Measurements from ENCODE around the gene SHC4. TPM values are rescaled to one million over a fixed set of nuclear protein-coding genes. Genes with fewer than 3 reads are reported as not detected.

The SHC4 gene
- polyA plus RNA-seq, 3 donors, result 0.09 TPM; not detected in 2

DNA sequence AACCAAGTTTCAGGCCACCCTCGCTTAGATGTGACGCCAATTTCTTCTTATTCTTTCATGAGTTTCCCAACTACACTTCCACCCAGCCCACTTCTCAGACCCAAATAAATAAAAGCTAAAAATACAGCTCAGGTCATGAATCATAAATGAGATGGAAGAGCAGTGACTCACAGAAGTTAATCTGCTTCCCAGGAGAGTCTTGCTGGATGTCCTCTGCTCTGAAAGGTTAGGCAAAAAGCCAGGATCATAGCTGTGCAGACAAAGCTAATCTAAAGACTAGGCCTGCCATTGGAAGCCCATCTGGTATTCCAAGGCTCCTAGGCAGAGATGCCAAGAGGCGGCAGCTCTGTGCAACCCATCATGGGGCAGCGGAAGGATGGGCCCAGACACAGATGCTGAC, 24.1 kb downstream of the SHC4 start:
- no peak overlapping the region for H2AFZ ChIP-seq (ENCODE audit: insufficient read depth, low read depth, low read length, poor library complexity, severe bottlenecking)
- H3K36me3 Mint-ChIP-seq, result no peaks in the 10 kb centered on the region

DNA sequence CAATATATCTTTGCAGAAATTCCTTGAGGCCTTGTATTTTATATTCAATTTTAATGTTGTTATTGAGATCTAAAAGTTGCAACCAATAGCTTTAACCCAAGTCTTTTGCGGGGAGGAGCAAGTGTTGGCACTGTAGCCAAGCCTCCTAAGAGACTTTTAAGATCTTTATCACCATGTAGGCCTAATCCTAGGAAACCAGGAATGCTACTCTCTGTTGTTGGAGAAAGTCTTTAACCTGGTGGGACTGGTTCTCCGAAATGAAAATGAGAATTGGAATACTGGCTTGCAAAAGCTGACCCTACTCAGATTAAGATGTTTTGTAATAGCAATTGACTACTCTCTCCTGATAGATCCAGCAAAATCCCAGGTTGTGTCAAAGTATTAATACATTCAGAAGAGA, 25.8 kb downstream of the SHC4 start:
- H3K4me1 ChIP-seq (ENCODE audit: control insufficient read depth in 1 of 2, insufficient read depth in 2 of 2, low read length in 2 of 2), result no peaks in the 10 kb centered on the region
- H3K9me3 ChIP-seq (replicated peaks in 1 of 2; ENCODE audit: control insufficient read depth in 1 of 2, insufficient read depth in 1 of 2, low read length in 2 of 2), result no peaks in the 10 kb centered on the region
- TF ChIP-seq, protein P1, sequence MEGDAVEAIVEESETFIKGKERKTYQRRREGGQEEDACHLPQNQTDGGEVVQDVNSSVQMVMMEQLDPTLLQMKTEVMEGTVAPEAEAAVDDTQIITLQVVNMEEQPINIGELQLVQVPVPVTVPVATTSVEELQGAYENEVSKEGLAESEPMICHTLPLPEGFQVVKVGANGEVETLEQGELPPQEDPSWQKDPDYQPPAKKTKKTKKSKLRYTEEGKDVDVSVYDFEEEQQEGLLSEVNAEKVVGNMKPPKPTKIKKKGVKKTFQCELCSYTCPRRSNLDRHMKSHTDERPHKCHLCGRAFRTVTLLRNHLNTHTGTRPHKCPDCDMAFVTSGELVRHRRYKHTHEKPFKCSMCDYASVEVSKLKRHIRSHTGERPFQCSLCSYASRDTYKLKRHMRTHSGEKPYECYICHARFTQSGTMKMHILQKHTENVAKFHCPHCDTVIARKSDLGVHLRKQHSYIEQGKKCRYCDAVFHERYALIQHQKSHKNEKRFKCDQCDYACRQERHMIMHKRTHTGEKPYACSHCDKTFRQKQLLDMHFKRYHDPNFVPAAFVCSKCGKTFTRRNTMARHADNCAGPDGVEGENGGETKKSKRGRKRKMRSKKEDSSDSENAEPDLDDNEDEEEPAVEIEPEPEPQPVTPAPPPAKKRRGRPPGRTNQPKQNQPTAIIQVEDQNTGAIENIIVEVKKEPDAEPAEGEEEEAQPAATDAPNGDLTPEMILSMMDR (IDR thresholded peaks at IDR 0.05), result no peak
- Mint-ChIP-seq H3K27ac (no peak overlapping the region), H3K36me3 (no peaks in the 10 kb centered on the region), H3K4me1 (no peaks in the 10 kb centered on the region), H3K4me3 (no peak overlapping the region), H3K9me3 (peaks cover 0 to 3% (median 0%) of the 10 kb centered on the region in 7 donors), H3K27me3 (ENCODE audit: low read depth in 3 of 3) (peaks cover 3% of the 10 kb centered on the region in 3 donors)
- no peaks in the 10 kb centered on the region for H3K79me2 ChIP-seq (ENCODE audit: insufficient read depth, low read length)
- H4K20me1 ChIP-seq (ENCODE audit: insufficient read depth, low read length), result no peaks in the 10 kb centered on the region
- no CpG with 5 or more reads among the region's 2 CpGs for whole genome bisulfite sequencing (ENCODE audit: insufficient coverage)
- no peak overlapping the region for H3K4me2 ChIP-seq (replicated peaks; ENCODE audit: extremely low read depth, low read length, poor library complexity, severe bottlenecking)
- no peak for DNase-seq
- H2AFZ ChIP-seq (ENCODE audit: insufficient read depth, low read depth, low read length, poor library complexity, severe bottlenecking), result no peak overlapping the region
- H3K27me3 ChIP-seq (ENCODE audit: control insufficient read depth in 2 of 2, insufficient read depth in 2 of 2, low read length in 2 of 2), result no peaks in the 10 kb centered on the region
- H3K27ac ChIP-seq (ENCODE audit: low read depth in 1 of 2, low read length in 2 of 2), result no peak overlapping the region
- no peak overlapping the region for H3K4me3 ChIP-seq (replicated peaks in 1 of 3; ENCODE audit: low read depth in 2 of 3, low read length in 3 of 3)
- H3K9ac ChIP-seq (ENCODE audit: insufficient read depth, low read length, poor library complexity, severe bottlenecking), result no peak overlapping the region
- intact Hi-C loops (cut with micrococcal nuclease), result no loop called here
- H3K36me3 ChIP-seq (replicated peaks in 1 of 2; ENCODE audit: control insufficient read depth in 1 of 2, insufficient read depth in 2 of 2, low read length in 2 of 2), result no peaks in the 10 kb centered on the region

More for the DNA sequence above, 24.1 kb downstream of the SHC4 start:
- no peaks in the 10 kb centered on the region for H3K79me2 ChIP-seq (ENCODE audit: insufficient read depth, low read length)
- no peak for DNase-seq
- H3K4me1 Mint-ChIP-seq, result no peaks in the 10 kb centered on the region
- no peaks in the 10 kb centered on the region for H4K20me1 ChIP-seq (ENCODE audit: insufficient read depth, low read length)
- no peak overlapping the region for H3K4me2 ChIP-seq (replicated peaks; ENCODE audit: extremely low read depth, low read length, poor library complexity, severe bottlenecking)
- intact Hi-C loops (cut with micrococcal nuclease), result no loop called here
- 100% methylated on average over 2 of the region's 4 CpGs for WGBS (ENCODE audit: insufficient coverage)
- H3K4me3 ChIP-seq (replicated peaks in 1 of 3; ENCODE audit: low read depth in 2 of 3, low read length in 3 of 3), result no peak overlapping the region
- H3K36me3 ChIP-seq (replicated peaks in 1 of 2; ENCODE audit: control insufficient read depth in 1 of 2, insufficient read depth in 2 of 2, low read length in 2 of 2), result no peaks in the 10 kb centered on the region
- H3K4me1 ChIP-seq (ENCODE audit: control insufficient read depth in 1 of 2, insufficient read depth in 2 of 2, low read length in 2 of 2), result no peaks in the 10 kb centered on the region
- H3K9ac ChIP-seq (ENCODE audit: insufficient read depth, low read length, poor library complexity, severe bottlenecking), result no peak overlapping the region
- peak overlapping the region in 1 of 7 donors; percentile 21 for H3K27ac Mint-ChIP-seq
- no peak overlapping the region for H3K4me3 Mint-ChIP-seq
- H3K27me3 ChIP-seq (ENCODE audit: control insufficient read depth in 2 of 2, insufficient read depth in 2 of 2, low read length in 2 of 2), result no peaks in the 10 kb centered on the region
- peaks cover 3% of the 10 kb centered on the region in 3 donors for H3K27me3 Mint-ChIP-seq (ENCODE audit: low read depth in 3 of 3)
- H3K27ac ChIP-seq (ENCODE audit: low read depth in 1 of 2, low read length in 2 of 2), result no peak overlapping the region
- no peaks in the 10 kb centered on the region for H3K9me3 ChIP-seq (replicated peaks in 1 of 2; ENCODE audit: control insufficient read depth in 1 of 2, insufficient read depth in 1 of 2, low read length in 2 of 2)
- TF ChIP-seq, protein P1 (IDR thresholded peaks at IDR 0.05), result no peak
- peaks cover 0 to 6% (median 0%) of the 10 kb centered on the region in 7 donors for H3K9me3 Mint-ChIP-seq

Measured in CD14-positive monocyte (primary cell).